IMR-90 (cell line): ENCODE results near the gene SCGB1C1.

Source experiments
- CEBPB ChIP-seq: IDR thresholded peaks from 2 replicates; pipeline ENCODE4 v1.6.1; 2012; ENCODE audit warnings: low read depth, low read length, improper control_type of control experiment
- POLR2A ChIP-seq: IDR thresholded peaks from 2 replicates; pipeline ENCODE4 v1.6.1; 2012; ENCODE audit warnings: mild to moderate bottlenecking, low read depth, low read length
- RAD21 ChIP-seq: IDR thresholded peaks from 2 replicates; pipeline ENCODE4 v1.6.1; 2012; ENCODE audit warnings: low read length, improper control_type of control experiment
- RFX5 ChIP-seq: IDR thresholded peaks from 2 replicates; pipeline ENCODE4 v1.8.0; 2012; ENCODE audit warnings: low read depth, mild to moderate bottlenecking, low read length, moderate library complexity
- TF ChIP-seq, protein P1 (sequence below): conservative IDR thresholded peaks from 2 replicates; pipeline ENCODE4 v1.5.1; 2012; ENCODE audit warnings: mild to moderate bottlenecking, low read depth, low read length, improper control_type of control experiment

DNA sequence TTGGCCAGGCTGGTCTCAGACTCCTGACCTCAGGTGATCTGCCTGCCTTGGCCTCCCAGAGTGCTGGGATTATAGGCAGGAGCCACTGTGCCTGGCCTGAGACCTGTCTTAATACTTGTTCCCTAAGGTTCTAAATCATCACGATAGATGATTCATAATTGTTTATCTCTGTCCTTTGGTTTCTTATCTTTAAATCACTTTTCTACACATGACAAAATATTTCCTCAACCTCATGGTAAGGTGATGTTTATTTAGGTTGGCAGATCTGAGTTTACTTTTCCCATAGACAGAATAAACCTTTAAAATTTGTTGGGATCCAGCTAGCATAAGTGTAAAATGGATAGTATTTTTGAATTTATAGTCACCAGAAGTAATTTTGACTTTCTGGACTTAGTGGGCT lies 47.4 kb downstream of the SCGB1C1 start:
- TF ChIP-seq POLR2A, result no peak
- TF ChIP-seq RFX5, result no peak
- TF ChIP-seq, protein P1, sequence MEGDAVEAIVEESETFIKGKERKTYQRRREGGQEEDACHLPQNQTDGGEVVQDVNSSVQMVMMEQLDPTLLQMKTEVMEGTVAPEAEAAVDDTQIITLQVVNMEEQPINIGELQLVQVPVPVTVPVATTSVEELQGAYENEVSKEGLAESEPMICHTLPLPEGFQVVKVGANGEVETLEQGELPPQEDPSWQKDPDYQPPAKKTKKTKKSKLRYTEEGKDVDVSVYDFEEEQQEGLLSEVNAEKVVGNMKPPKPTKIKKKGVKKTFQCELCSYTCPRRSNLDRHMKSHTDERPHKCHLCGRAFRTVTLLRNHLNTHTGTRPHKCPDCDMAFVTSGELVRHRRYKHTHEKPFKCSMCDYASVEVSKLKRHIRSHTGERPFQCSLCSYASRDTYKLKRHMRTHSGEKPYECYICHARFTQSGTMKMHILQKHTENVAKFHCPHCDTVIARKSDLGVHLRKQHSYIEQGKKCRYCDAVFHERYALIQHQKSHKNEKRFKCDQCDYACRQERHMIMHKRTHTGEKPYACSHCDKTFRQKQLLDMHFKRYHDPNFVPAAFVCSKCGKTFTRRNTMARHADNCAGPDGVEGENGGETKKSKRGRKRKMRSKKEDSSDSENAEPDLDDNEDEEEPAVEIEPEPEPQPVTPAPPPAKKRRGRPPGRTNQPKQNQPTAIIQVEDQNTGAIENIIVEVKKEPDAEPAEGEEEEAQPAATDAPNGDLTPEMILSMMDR, result no peak
- no peak for TF ChIP-seq RAD21
- no peak for TF ChIP-seq CEBPB
